HCEC 1CT (cell line): ENCODE data around the gene BET1L.
"Not testable (repeated sequence)": the region's sequence is repeated elsewhere in the genome, so short reads cannot be mapped to it uniquely, and the experiment has no call there.

ENCODE experiments used
- DNase-seq: peaks from one replicate; pipeline ENCODE4 v3.0.0-alpha.2; 2017

Gene BET1L

DNA sequence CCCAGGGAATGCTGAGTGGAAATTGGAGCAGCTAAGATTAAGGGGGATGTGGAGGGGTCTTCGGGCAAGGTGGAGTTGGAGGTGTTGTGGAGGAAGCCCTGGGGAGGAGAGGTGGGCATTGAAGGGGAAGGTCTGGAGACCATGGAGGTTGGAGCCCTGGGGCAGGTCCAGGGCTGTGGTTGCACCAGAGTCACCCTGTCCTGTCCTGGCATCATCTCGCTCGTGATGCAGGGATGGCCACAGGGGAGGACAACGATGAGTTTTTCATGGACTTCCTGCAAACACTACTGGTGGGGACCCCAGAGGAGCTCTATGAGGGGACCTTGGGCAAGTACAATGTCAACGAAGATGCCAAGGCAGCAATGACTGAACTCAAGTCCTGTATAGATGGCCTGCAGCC lies 13.7 kb downstream of the BET1L start:
- DNase-seq = not testable (repeated sequence)

DNA sequence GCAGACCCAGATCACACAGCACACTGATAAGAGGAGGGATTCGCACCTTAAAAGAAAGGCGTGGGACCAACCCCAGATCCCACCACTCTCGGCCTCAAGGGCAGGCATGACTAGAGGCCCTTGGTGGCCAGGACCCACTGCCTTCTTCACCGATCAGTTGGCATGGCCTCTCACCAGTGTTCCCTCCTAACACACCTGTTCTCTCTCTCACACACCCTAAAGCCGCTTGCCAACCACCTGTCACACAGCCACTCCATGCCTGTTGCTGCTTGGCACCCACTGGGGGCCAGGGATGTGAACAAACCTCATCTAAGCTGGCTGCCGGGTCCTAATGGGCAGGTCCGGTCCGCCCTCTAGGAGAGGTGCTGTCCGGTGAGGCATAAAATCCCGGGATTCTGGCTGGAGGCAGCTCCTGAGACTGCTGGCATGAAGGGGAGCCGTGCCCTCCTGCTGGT lies 14.5 kb downstream of the BET1L start, which contains the start of gene SCGB1C1:
Gene SCGB1C1 (plus strand): TSS at position 405 of the 455 bp plus-strand sequence. CDS start 22 bp downstream, at position 427.
- DNase-seq = not testable (repeated sequence)

DNA sequence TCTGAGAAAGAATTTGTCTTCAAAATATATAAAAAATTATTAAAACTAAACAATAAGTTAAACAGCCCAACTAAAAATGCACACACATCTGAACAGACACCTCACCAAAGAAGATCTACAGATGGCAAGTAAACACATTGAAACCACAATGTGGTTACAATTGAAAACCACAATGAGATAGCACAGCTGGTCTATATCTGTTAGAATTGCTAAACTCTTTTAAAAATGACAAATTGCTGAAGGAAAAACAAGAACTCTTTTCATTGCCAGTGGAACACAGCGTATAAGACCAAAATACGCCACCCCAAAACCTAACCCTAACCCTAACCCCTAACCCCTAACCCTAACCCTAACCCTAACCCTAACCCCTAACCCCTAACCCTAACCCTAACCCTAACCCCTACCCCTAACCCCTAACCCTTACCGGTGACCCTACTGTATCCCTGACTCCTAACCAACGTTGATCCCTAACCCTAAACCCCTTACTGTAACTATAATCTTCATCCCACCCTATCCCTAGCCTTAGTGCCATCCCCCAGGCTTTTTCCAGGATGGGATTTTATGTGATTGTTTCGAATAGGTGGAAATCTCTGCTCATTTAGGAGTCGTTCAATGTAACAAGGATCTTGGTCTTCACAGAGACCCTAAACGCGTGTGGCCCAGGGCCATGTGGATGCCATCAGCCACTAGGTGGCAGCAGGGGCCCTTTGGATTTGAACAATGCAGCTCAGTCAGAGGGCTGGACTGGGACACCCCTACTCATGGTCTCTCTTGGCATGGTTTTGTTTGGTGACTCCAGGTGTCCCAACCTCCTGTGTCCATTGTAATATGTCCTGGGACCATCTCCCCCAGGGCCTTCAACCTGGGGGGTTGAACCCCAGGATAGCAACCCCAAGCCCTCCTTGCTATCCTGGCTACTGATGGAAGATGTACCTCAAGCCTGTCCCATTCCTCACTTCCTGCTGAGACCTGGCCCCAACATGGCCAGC lies 15.4 kb downstream of the BET1L start:
- not testable (repeated sequence) for DNase-seq

DNA sequence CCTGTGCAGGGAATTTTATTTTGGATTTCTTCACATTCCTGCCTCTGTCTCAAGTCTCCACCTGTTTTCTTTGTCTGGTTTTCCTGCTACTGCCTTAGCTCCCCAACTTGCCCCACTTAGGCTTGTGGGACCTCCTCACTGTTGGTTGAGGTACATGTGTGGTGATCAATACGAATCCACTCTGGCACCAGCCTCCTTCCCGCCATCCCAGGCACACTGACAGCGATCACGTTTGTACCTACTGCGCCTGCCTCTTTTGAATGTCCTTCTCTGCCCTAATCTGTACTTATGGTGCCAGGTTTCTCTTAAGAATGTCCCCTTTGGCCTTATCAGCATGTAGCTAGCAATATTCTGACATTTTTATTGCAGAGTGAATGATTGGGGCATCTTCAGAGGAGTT lies 16.7 kb downstream of the BET1L start:
- DNase-seq = not testable (repeated sequence)

DNA sequence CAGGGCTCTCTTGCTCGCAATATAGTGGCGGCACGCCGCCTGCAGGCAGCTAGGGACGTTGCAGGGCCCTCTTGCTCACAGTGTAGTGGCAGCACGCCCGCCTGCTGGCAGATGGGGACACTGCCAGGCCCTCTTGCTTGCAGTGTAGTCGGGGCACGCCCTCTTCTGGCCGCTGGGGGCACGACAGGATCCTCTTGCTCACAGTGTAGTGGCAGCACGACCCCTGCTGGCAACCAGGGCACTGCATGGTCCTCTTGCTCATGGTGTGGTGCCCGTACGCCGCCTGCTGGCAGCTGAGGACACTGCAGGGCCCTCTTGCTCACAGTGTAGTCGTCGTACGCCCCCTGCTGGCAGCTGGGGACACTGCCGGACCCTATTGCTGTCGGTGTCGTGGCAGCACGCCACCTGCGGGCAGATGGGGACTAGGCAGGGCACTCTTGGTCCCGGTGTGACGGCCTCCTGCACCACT lies 17.3 kb downstream of the BET1L start:
- not testable (repeated sequence) for DNase-seq

DNA sequence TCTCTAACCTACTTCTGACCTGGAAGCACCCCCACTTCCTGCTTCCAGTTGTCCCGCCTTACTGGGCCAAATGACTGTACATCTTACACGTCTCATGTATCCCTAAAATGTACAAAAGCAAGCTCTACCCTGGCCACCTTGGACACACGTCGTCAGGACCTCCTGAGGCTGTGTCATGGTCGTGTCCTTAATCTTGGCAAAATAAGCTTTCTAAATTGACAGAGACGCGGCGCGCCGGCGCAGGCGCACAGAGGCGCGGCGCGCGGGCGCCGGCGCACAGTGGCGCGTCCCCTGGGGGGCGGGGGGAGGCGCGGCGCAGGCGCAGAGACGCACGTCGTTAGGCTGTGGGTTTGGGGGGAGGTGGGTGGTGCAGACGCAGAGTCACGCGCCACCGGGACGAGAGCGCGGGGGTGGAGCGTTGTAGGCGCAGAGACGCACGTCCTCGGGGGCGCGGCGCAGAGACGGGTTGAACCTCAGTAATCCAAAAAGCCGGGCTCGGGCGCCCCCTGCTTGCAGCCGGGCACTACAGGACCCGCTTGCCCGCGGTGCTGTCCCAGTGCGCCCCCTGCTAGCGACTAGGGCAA lies 17.9 kb downstream of the BET1L start:
- not testable (repeated sequence) for DNase-seq

DNA sequence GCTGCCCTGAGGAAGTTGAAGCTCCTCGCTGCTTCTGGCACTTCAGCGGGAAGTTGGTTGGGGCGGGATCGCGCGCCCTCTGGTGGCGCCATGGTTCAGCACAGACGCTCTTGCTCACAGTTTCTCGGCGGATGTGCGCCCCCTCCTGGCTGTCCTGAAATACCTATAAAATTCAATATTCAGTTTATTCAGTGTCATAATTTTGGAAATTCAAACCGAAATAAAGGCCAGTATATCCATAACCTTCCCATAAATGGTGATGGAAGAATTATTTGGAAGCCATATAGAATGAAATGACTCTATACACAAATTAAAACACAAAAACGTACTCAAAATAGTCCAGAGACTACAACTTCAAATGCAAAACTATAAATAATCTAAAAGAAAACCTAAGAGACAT lies 27.0 kb downstream of the BET1L start:
- DNase-seq = not testable (repeated sequence)
